Gastroesophageal sphincter (tissue), 3 donors: ENCODE measurements around the gene AMPD2.

Experiments used
- CTCF ChIP-seq, 4 experiments: fragments of 200-600 bp in 2 of 4; fragments of 450-650 bp in 2 of 4; sonication (generic) in 1 of 4; IDR thresholded peaks; one replicate each; pipeline ENCODE4 v1.5.1; 2017 to 2019; ENCODE audit warnings: antibody characterized with exemption in 4 of 4, mild to moderate bottlenecking in 2 of 4, moderate library complexity in 2 of 4
- POLR2A ChIP-seq, 2 donors: fragments of 450-650 bp; IDR thresholded peaks; one replicate each; pipeline ENCODE4 v1.6.1; 2017; ENCODE audit warnings: antibody characterized with exemption in 2 of 2, mild to moderate bottlenecking in 2 of 2, moderate library complexity in 1 of 2
- POLR2AphosphoS5 ChIP-seq: sonication (generic); formaldehyde crosslinking; IDR thresholded peaks from one replicate; pipeline ENCODE4 v1.6.1; 2017; ENCODE audit warnings: antibody characterized with exemption

- no peak for TF ChIP-seq POLR2AphosphoS5
- TF ChIP-seq CTCF (IDR thresholded peaks at IDR 0.05): no peak
- TF ChIP-seq POLR2A (IDR thresholded peaks at IDR 0.05): no peak
Observed at GRCh38 chr1:109671067-109671466, 51.4 kb downstream of the AMPD2 start.
